CD4-positive, alpha-beta T cell treated with Interleukin-4 for 4 hours (primary cell): ENCODE results near the gene NAA30.

Experiments used
- DNase-seq: peaks from one replicate; pipeline ENCODE4 v3.0.0-alpha.2; 2020

NAA30 gene

GRCh38 chr14:57400556-57401494 is 10.4 kb downstream of the NAA30 start:
- no peak for DNase-seq

DNA sequence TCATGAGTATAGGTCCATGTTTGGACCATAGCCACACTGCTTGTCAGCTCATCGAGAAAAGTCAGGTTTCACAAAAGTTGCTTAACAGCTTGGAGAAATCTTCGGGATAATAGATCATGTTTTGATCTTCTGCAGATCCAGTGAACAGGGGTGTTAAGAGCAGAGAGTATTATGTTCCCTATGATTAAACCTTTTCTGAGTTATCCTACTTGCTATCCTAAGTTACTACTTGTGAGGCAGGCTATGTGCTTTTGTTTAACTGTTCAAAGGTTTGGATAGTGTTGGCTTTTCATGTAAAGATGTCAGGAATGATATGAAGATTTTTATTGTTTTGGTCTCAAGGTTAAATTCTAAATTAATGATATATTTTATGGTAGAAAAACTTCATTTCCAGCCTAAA is 11.1 kb downstream of the NAA30 start:
- DNase-seq: no peak

- DNase-seq: no peak
Measured at GRCh38 chr14:57402173-57402852, 11.9 kb downstream of the NAA30 start.

- no peak for DNase-seq
Measured at GRCh38 chr14:57403521-57403864, 13.1 kb downstream of the NAA30 start.

DNA sequence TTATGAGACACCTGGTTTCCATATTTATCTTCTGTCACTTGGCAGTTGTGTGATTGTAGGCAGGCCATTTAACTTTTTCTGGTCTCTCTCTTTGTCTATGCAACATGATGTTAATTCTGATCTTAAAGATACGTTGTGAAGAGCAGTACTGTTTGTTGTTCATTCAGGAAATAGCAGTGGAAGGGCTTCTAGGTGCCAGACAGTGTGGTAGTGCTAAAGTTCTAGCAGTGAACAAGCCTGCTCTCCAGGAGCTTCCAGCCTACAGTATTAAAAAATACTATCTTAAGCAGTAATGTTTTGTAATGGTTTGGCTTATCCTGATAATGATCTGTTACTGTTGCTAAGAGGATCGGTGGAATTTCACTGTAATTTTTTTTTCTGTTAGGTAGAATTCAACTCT is 15.2 kb downstream of the NAA30 start:
- no peak for DNase-seq

GRCh38 chr14:57408037-57408436 is 17.7 kb downstream of the NAA30 start:
- DNase-seq: no peak

GRCh38 chr14:57408634-57409033 is 18.2 kb downstream of the NAA30 start:
- no peak for DNase-seq

DNA sequence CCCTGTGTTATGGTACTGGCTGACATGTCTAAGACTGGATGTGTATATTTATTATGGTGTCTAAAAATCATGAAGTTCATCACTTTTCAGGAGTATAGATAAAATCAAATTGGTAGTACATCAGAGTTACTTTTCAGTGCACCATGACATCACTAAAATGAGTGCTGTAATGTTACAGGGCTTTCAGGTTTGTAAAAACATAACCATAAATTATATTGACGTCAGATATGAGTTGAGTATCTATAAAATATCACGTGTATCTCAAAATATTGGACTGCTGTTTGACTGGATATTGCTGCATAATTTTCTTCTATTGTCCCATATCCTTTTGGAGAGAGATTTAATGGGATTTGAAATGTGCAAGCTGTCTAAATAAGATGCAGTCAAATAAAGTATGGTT is 22.0 kb downstream of the NAA30 start:
- DNase-seq: no peak

- DNase-seq: no peak
Measured at GRCh38 chr14:57413849-57414248, 23.5 kb downstream of the NAA30 start.

GRCh38 chr14:57417228-57417627 is 26.8 kb downstream of the NAA30 start:
- DNase-seq: no peak

DNA sequence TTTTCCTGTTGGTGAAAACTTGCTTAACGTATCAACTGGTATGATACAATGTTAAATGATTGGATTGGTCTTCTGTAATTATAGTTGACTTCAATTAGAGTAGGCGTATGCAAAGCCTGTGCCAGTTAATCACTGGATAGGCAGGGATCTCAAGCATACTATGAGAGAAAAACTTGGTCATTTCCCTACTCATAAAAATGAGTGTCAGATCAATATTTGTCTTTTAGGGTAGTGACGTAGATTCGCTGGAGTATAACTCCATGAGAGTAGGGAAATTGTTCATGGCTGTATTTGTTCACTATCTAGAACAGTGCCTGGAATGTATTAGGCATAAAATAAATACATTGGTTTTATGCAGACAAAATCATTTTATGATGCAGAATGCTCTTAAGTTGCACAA is 28.6 kb downstream of the NAA30 start:
- DNase-seq: no peak

DNA sequence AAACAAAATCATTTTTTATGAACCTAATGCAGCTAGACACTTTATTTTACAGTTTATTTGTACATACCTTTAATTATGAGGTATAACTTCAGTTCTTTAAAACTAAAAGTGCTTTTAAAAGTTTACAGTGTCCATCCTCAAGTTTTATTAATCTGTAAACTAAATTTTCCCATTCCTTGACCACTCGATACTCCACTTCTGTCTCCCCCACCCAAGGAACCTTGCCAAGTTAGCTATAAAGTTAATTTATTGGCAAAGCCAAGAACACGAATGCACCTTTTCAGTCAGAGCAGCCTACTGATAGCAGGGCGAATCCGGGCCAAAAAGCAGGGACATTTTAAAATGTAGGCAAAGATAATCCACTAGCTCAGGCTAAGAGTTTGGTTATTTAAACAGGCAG is 29.6 kb downstream of the NAA30 start:
- no peak for DNase-seq

DNA sequence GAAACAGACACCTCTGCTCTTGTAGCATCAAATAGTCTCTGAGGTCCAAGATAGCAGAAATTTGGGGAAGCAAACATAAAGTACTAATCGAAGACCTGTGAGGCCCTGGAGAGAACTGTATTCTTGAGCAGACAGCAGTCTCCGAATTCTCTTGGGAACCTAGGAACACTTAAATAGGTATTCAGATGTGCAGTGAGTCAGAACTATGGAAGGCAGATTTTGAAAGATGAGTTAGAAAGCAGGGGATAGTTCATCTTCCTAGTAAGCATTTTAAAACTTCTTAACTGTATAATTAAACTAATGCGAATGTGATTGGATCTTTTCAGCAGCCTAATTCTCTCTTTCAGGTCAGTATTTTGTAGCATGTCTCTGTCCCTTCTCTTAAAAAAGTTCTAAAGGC is 30.6 kb downstream of the NAA30 start:
- DNase-seq: no peak

- no peak for DNase-seq
Measured at GRCh38 chr14:57435923-57436322, 45.5 kb downstream of the NAA30 start.

DNA sequence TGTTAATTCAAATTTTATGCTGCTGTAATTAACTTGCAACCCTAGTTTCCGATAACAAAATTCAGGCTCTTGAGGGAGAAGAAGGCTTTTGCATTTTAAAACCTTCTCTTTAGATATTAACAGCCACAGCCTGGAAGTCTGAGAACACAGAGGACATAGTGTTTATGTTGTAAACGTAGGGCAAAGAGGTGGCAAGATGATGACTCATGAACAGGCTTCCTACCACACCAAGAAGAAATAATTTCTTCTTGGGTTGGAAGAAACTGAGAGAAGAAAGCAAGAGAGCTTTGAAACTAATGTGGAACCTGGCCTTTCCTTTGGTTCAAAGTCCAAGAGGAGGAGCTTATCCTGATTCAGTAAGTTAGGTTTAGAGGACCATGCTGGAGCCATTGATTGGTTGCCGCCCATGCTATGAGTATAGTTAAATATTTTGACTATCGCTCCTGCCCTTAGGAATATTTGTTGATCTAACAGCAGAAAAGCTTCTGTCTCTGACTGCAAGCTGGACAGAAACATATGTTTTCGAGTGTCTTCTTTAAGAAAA is 71.5 kb downstream of the NAA30 start:
- no peak for DNase-seq

GRCh38 chr14:57462551-57462950 is 72.2 kb downstream of the NAA30 start:
- DNase-seq: no peak

DNA sequence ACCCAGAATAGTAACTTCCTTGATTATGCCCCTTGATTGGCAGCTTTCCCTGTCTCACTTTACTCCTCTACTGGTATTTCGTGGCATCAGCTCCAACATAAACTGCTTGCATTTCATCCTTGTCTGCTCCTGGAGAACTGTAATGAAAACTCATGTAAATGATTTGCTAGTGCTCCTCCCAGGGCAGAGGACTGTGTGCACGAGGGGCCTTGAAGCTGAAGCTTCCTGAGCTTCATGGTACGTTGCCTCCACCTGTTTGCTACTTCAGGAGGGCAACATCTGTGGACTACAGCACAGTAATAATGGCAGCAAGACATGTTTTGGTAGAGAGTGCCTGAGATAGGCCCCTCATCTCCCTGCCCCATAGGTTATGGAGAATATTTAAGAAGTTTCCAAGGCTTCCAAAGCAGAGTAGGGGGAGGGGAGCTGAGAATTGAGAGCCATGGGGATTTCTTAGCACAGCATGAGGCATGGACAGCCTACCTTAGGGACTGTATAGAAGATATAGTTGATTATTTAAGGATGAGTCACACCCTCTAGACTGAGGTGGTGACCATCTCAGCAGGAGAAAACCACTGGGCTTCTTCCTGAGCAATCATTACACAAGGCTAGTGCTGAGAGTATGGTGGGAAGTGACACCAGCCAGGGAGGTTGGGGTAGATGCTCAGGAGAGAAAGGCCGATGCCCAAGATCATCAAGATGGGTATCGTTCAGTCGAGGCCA is 73.8 kb downstream of the NAA30 start:
- no peak for DNase-seq
